HG02840 (cell line): ENCODE results near the gene U2AF2.

ENCODE experiments used
- ATAC-seq: cut with Tn5 transposase; IDR thresholded peaks from one replicate; pipeline ENCODE4 v1.9.1; 2021; ENCODE audit warnings: mild to moderate bottlenecking, moderate library complexity, moderate number of reproducible peaks; ENCODE audit not compliant: unreplicated experiment, low FRiP score

Gene U2AF2

GRCh38 chr19:55621205-55621672 is 33.6 kb upstream of the U2AF2 start:
- no peak for ATAC-seq

GRCh38 chr19:55621673-55622231 is 33.1 kb upstream of the U2AF2 start:
- no peak for ATAC-seq

- no peak for ATAC-seq
Observed at GRCh38 chr19:55622242-55622969, 32.4 kb upstream of the U2AF2 start.

GRCh38 chr19:55623130-55623529 is 31.7 kb upstream of the U2AF2 start:
- no peak for ATAC-seq

GRCh38 chr19:55623561-55623960 is 31.3 kb upstream of the U2AF2 start:
- no peak for ATAC-seq

- peak; percentile 49 for ATAC-seq
Observed at GRCh38 chr19:55624109-55625003, 30.5 kb upstream of the U2AF2 start, which contains the start of gene ZNF784. ZNF784 (minus strand) TSS chr19:55624566; CDS start chr19:55624561, 5 bp downstream.

GRCh38 chr19:55625004-55625326 is 29.9 kb upstream of the U2AF2 start:
- ATAC-seq = peak; percentile 7

GRCh38 chr19:55626350-55626749 is 28.5 kb upstream of the U2AF2 start:
- no peak for ATAC-seq

GRCh38 chr19:55632463-55632834 is 22.4 kb upstream of the U2AF2 start:
- no peak for ATAC-seq

- no peak for ATAC-seq
Observed at GRCh38 chr19:55633861-55634260, 21.0 kb upstream of the U2AF2 start.

GRCh38 chr19:55635334-55635717 is 19.5 kb upstream of the U2AF2 start:
- no peak for ATAC-seq

- no peak for ATAC-seq
Observed at GRCh38 chr19:55635856-55636440, 18.9 kb upstream of the U2AF2 start.

- ATAC-seq = no peak
Observed at GRCh38 chr19:55636723-55637122, 18.1 kb upstream of the U2AF2 start.

- no peak for ATAC-seq
Observed at GRCh38 chr19:55637534-55637933, 17.3 kb upstream of the U2AF2 start.

- ATAC-seq = no peak
Observed at GRCh38 chr19:55638864-55639359, 15.9 kb upstream of the U2AF2 start.

GRCh38 chr19:55640043-55640576 is 14.7 kb upstream of the U2AF2 start:
- no peak for ATAC-seq

GRCh38 chr19:55640577-55641425 is 14.0 kb upstream of the U2AF2 start, which contains the start of gene ZNF580:
ZNF580 (plus strand) TSS chr19:55641002; CDS start chr19:55642509, 1,507 bp downstream.
- no peak for ATAC-seq

- no peak for ATAC-seq
Observed at GRCh38 chr19:55641426-55642152, 13.2 kb upstream of the U2AF2 start.
